GM12872 (cell line): ENCODE data around the gene PEX16.

ENCODE experiments used
- CTCF ChIP-seq: IDR thresholded peaks from 3 replicates; pipeline ENCODE4 v1.5.1; 2011; ENCODE audit warnings: low read depth, mild to moderate bottlenecking, low read length, moderate library complexity; ENCODE audit not compliant: insufficient read depth

Gene PEX16

DNA sequence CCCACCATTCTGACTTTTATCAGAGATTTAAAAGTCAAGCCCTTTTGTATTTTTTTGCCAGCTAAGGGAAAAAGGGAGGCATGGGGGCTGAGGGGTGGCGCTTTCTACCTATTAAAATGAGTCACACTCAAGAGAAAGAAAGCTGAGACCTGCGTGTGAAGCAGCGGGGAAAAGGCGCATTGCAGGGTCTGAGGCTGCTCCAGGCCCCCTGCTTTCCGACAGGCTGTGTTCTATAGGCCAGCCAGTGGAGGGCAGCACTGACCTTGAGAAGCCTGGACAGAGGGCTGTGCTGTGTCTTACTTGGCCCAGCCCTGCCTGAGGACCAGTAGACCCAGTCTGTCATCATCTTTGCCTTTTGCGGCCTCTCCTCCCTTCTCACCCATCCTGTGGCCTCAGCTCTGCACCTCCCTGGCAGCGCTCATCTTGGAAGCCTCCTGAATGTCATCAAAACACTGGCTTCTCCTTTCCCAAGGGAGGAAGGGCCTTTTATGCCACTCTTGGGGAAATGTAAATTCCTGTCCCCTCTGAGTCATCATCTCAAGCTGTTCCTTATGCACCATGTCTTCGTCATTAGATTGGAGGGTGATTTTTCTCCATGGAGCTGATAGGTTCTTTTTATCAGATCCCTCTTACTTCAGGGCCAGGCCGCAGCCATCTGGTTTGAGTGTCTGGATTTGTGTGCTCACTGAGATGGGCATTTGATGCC lies 44.9 kb downstream of the PEX16 start:
- peak; percentile 74 for TF ChIP-seq CTCF

GRCh38 chr11:45871638-45872037 lies 46.0 kb downstream of the PEX16 start:
- no peak for TF ChIP-seq CTCF

- no peak for TF ChIP-seq CTCF
Measured at GRCh38 chr11:45870706-45871105, 47.0 kb downstream of the PEX16 start.

DNA sequence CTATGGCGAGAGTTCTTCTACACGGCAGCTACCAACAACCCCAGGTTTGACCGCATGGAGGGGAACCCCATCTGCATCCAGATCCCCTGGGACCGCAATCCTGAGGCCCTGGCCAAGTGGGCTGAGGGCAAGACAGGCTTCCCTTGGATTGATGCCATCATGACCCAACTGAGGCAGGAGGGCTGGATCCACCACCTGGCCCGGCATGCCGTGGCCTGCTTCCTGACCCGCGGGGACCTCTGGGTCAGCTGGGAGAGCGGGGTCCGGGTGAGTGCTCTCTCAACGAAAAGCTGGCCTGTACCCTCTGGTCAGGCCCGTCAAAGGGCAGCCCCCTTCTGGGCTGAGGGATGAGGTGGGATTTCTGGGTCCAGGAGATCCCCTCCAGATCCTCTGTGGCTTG lies 48.1 kb downstream of the PEX16 start:
- TF ChIP-seq CTCF = no peak

DNA sequence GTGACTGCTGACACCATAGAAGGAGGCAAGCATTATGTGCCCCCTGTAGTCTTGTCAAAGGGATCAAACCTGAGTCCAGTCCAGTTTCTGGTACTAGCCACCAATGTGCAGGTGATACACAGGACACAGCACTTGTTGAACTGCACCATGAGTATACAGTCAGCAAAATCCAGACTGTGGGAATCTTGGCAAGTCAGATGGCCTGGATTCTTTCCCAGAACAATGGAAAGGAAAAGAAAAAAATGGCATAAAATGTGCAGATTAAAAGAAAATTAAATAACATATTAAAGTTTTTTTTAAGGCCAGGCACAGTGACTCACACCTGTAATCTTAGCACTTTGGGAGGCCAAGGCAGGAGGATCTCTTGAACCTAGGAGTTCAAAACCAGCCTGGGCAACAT lies 53.6 kb downstream of the PEX16 start:
- TF ChIP-seq CTCF = no peak

GRCh38 chr11:45860764-45861510 lies 56.7 kb downstream of the PEX16 start:
- TF ChIP-seq CTCF = no peak

DNA sequence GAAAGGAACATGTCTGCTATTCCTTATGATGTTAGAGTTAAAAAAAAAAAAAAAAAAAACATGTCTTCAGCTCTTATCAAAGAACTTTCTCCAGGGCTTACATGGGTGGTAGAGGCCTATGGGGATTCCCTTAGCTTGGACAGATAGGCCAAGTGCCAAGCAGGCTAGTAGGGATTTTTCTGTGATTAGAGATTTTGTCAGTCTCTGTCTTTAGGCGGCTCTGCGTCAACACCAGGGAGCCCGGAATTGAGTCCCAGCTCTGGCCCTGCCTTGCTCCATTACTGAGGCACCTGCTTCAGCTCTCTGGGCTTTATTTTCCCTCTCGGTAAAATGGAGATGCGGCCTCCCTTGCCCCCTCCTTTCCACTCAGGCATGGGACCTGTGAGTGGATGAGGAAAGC lies 57.3 kb downstream of the PEX16 start:
- no peak for TF ChIP-seq CTCF
